NT2/D1 (cell line): ENCODE results near the gene CDC42SE2.

Source experiments
- SUZ12 ChIP-seq: IDR thresholded peaks from 2 replicates; pipeline ENCODE4 v1.6.1; 2011; ENCODE audit not compliant: insufficient read length, insufficient read depth; ENCODE audit errors: extremely low read depth
- YY1 ChIP-seq: IDR thresholded peaks from 2 replicates; pipeline ENCODE4 v1.6.1; 2011; ENCODE audit not compliant: insufficient read length, insufficient read depth
- ZNF274 ChIP-seq: IDR thresholded peaks from 2 replicates; pipeline ENCODE4 v1.6.1; 2011; ENCODE audit warnings: mild to moderate bottlenecking, low read depth, low read length

DNA sequence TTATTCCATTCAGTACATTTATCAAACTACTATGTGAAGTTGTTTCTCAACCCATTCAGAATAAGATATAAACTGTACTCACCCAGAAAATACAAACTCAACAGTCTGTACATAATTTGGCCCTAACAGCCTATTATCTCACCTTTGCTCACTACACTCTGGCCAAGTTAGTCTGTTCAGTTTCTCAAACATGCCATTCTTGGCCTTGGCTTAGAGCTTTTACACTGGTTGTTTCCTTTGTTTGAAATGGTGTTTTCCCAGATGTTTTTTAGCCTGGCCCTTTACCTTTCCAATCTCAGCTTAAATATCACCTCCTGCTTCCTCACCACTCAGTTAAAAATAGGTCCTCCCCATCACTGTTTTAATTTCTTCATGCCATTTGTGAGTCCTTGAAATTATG is 13.6 kb downstream of the CDC42SE2 start:
- TF ChIP-seq SUZ12 (no peak), YY1 (no peak), ZNF274 (no peak)
